ENCODE measurements around the gene METAP1D. TPM values are rescaled to one million over a fixed set of nuclear protein-coding genes. Genes with fewer than 3 reads are reported as not detected.

Gene METAP1D
- total and polyA plus RNA-seq, 2 of the 4 experiments (the other 2 are of a cell fraction), result 3.4 to 5.5 TPM

- Histone ChIP-seq H3K18ac (ENCODE audit: low read depth, low read length) (no peak overlapping the region), H3K4me3 (ENCODE audit: insufficient read depth, low read depth, low read length) (no peak overlapping the region), H3K9me1 (ENCODE audit: insufficient read depth, low read length) (peaks cover 8% of the 10 kb centered on the region), H3K14ac (replicated peaks; ENCODE audit: low read depth, low read length) (no peak overlapping the region), H2AFZ (replicated peaks; ENCODE audit: low read length, poor library complexity) (no peak overlapping the region), H2BK120ac (ENCODE audit: low read depth, low read length) (no peak overlapping the region), H2BK5ac (ENCODE audit: low read depth, low read length, poor library complexity, severe bottlenecking) (no peak overlapping the region), H4K20me1 (ENCODE audit: insufficient read depth, low read length) (no peaks in the 10 kb centered on the region; the same call in 1 of the 2 replicates), H3K4me2 (ENCODE audit: low read depth, low read length) (no peak overlapping the region), H2BK15ac (ENCODE audit: low read depth, low read length) (no peak overlapping the region), H2BK20ac (ENCODE audit: low read depth, low read length) (no peak overlapping the region), H2AK9ac (replicated peaks; ENCODE audit: low read depth, low read length, poor library complexity) (no peak overlapping the region), H4K5ac (ENCODE audit: low read depth, low read length) (no peak overlapping the region), H4K91ac (ENCODE audit: insufficient read depth, low read depth, low read length) (no peak overlapping the region), H3K36me3 (ENCODE audit: control insufficient read depth, insufficient read depth, low read length) (peaks cover 6% of the 10 kb centered on the region; the same call in 1 of the 2 replicates), H3K9me3 (ENCODE audit: control insufficient read depth, insufficient read depth, low read length) (0 out of 2 replicates have a peak, but pooled peaks cover 1% of the 10 kb centered on the region), H3K23ac (ENCODE audit: low read depth, low read length) (no peak overlapping the region), H3K4me1 (ENCODE audit: control insufficient read depth, insufficient read depth, low read length) (peaks cover 6% of the 10 kb centered on the region), H4K8ac (ENCODE audit: low read depth in 2 of 2, low read length in 2 of 2) (no peak overlapping the region), H3K27ac (ENCODE audit: insufficient read depth, low read length) (no peak overlapping the region), H3K4ac (ENCODE audit: low read depth, low read length) (no peak overlapping the region), H3K79me1 (ENCODE audit: low read depth in 1 of 2, low read length in 2 of 2) (peaks cover 7 to 30% of the 10 kb centered on the region in 2 experiments), H3K27me3 (ENCODE audit: control insufficient read depth, insufficient read depth, low read length) (no peaks in the 10 kb centered on the region), H2AK5ac (ENCODE audit: low read depth, low read length) (no peak overlapping the region), H3K9ac (ENCODE audit: low read depth, low read length) (no peak overlapping the region), H3K56ac (ENCODE audit: extremely low read depth, insufficient read depth, low read length) (no peak overlapping the region)
- DNase-seq (no peak), ATAC-seq (ENCODE audit: low read depth) (no peak)
- dilution Hi-C loops (cut with HindIII; ENCODE audit: low sequenced_read_pairs, unreplicated experiment) (no loop called here), intact Hi-C loops (cut with micrococcal nuclease) (no loop called here), in situ Hi-C loops (cut with MboI; ENCODE audit: low sequenced_read_pairs) (no loop called here)
- POLR2A ChIA-PET (ENCODE audit: unreplicated experiment), result no interaction called here
- TF ChIP-seq CTCF (conservative IDR thresholded peaks at IDR 0.05; ENCODE audit: low read depth, low read length) (no peak), RCOR1 (IDR thresholded peaks at IDR 0.05; ENCODE audit: insufficient replicate concordance, low read length) (no peak), SMC3 (IDR thresholded peaks at IDR 0.05; ENCODE audit: low read depth, low read length) (no peak), RAD21 (IDR thresholded peaks at IDR 0.05; ENCODE audit: low read length) (no peak), CEBPB (IDR thresholded peaks at IDR 0.05; ENCODE audit: low read depth, low read length) (no peak), FOS (IDR thresholded peaks at IDR 0.05; ENCODE audit: low read depth, low read length) (no peak), MXI1 (IDR thresholded peaks at IDR 0.05; ENCODE audit: borderline replicate concordance, low read depth, low read length) (no peak)
- WGBS, 2 experiments (ENCODE audit: extremely low coverage in 2 of 2, insufficient read length in 1 of 2), result no CpG with 5 or more reads among the region's 3 CpGs
- no TSS peak for BruUV-seq (replicated peaks)
- CTCF ChIA-PET, result interaction anchor here (0.6 kb wide), 1 partner anchor 8 kb away, joined by 4 read pairs; no protein-coding TSS in a partner anchor
Measured at GRCh38 chr2:171952748-171953147, 47.0 kb upstream of the METAP1D start.
